Activated naive CD8-positive, alpha-beta T cell (primary cell): ENCODE results near the gene FANCL.
"Not testable (repeated sequence)": the region's sequence is repeated elsewhere in the genome, so short reads cannot be mapped to it uniquely, and the experiment has no call there.

Source experiments
- H3K27ac Mint-ChIP-seq: one replicate; pipeline ENCODE4 v1.8.0; 2021; ENCODE audit warnings: mixed read lengths
- H3K27me3 Mint-ChIP-seq: one replicate; pipeline ENCODE4 v1.8.0; 2021; ENCODE audit warnings: mixed read lengths
- H3K36me3 Mint-ChIP-seq: one replicate; pipeline ENCODE4 v1.8.0; 2021; ENCODE audit warnings: mixed read lengths
- H3K4me1 Mint-ChIP-seq: one replicate; pipeline ENCODE4 v1.8.0; 2021; ENCODE audit warnings: low read depth, mixed read lengths
- H3K4me3 Mint-ChIP-seq: one replicate; pipeline ENCODE4 v1.8.0; 2021; ENCODE audit warnings: mild to moderate bottlenecking, mixed read lengths
- H3K9me3 Mint-ChIP-seq: one replicate; pipeline ENCODE4 v1.8.0; 2021; ENCODE audit warnings: low read depth, mixed read lengths

Gene FANCL

GRCh38 chr2:58228299-58228698 is 12.8 kb downstream of the FANCL start:
- Mint-ChIP-seq H3K9me3 (no peaks in the 10 kb centered on the region), H3K36me3 (peaks cover 5% of the 10 kb centered on the region), H3K27me3 (no peaks in the 10 kb centered on the region), H3K4me3 (no peak overlapping the region), H3K4me1 (no peaks in the 10 kb centered on the region), H3K27ac (no peak overlapping the region)

GRCh38 chr2:58227171-58227917 is 13.8 kb downstream of the FANCL start:
- no peaks in the 10 kb centered on the region for H3K27me3 Mint-ChIP-seq
- no peak overlapping the region for H3K4me3 Mint-ChIP-seq
- no peaks in the 10 kb centered on the region for H3K9me3 Mint-ChIP-seq
- H3K36me3 Mint-ChIP-seq = peaks cover 5% of the 10 kb centered on the region
- no peak overlapping the region for H3K27ac Mint-ChIP-seq
- H3K4me1 Mint-ChIP-seq = no peaks in the 10 kb centered on the region

GRCh38 chr2:58221909-58222308 is 19.2 kb downstream of the FANCL start:
- no peaks in the 10 kb centered on the region for H3K9me3 Mint-ChIP-seq
- no peak overlapping the region for H3K4me3 Mint-ChIP-seq
- H3K27ac Mint-ChIP-seq = no peak overlapping the region
- H3K4me1 Mint-ChIP-seq = no peaks in the 10 kb centered on the region
- H3K36me3 Mint-ChIP-seq = peaks cover 3% of the 10 kb centered on the region
- no peaks in the 10 kb centered on the region for H3K27me3 Mint-ChIP-seq

GRCh38 chr2:58215429-58215828 is 25.7 kb downstream of the FANCL start:
- Mint-ChIP-seq H3K27me3 (no peaks in the 10 kb centered on the region), H3K36me3 (peaks cover 18% of the 10 kb centered on the region), H3K4me3 (no peak overlapping the region), H3K27ac (no peak overlapping the region), H3K9me3 (peaks cover 7% of the 10 kb centered on the region), H3K4me1 (no peaks in the 10 kb centered on the region)

- H3K9me3 Mint-ChIP-seq, H3K27ac Mint-ChIP-seq, H3K27me3 Mint-ChIP-seq, H3K4me3 Mint-ChIP-seq, H3K4me1 Mint-ChIP-seq: not testable (repeated sequence)
- H3K36me3 Mint-ChIP-seq = peaks cover 17% of the 10 kb centered on the region
Measured at GRCh38 chr2:58210951-58211568, 30.1 kb downstream of the FANCL start.

- Mint-ChIP-seq H3K27ac (no peak overlapping the region), H3K4me1 (no peaks in the 10 kb centered on the region), H3K4me3 (no peak overlapping the region), H3K36me3 (peaks cover 16% of the 10 kb centered on the region), H3K27me3 (no peaks in the 10 kb centered on the region), H3K9me3 (peaks cover 10% of the 10 kb centered on the region)
Measured at GRCh38 chr2:58207189-58207588, 33.9 kb downstream of the FANCL start.

GRCh38 chr2:58206785-58207184 is 34.3 kb downstream of the FANCL start:
- Mint-ChIP-seq H3K4me3 (no peak overlapping the region), H3K4me1 (no peaks in the 10 kb centered on the region), H3K27me3 (no peaks in the 10 kb centered on the region), H3K27ac (no peak overlapping the region), H3K9me3 (peaks cover 8% of the 10 kb centered on the region), H3K36me3 (peaks cover 14% of the 10 kb centered on the region)

- H3K4me3 Mint-ChIP-seq = no peak overlapping the region
- H3K9me3 Mint-ChIP-seq = no peaks in the 10 kb centered on the region
- H3K27me3 Mint-ChIP-seq = no peaks in the 10 kb centered on the region
- H3K36me3 Mint-ChIP-seq = peaks cover 3% of the 10 kb centered on the region
- no peaks in the 10 kb centered on the region for H3K4me1 Mint-ChIP-seq
- H3K27ac Mint-ChIP-seq = no peak overlapping the region
Measured at GRCh38 chr2:58204195-58204959, 36.7 kb downstream of the FANCL start.

GRCh38 chr2:58203018-58203417 is 38.1 kb downstream of the FANCL start:
- Mint-ChIP-seq H3K4me3 (no peak overlapping the region), H3K36me3 (peaks cover 3% of the 10 kb centered on the region), H3K4me1 (no peaks in the 10 kb centered on the region), H3K27me3 (no peaks in the 10 kb centered on the region), H3K27ac (no peak overlapping the region), H3K9me3 (no peaks in the 10 kb centered on the region)

- Mint-ChIP-seq H3K27me3 (no peaks in the 10 kb centered on the region), H3K4me3 (no peak overlapping the region), H3K9me3 (no peaks in the 10 kb centered on the region), H3K36me3 (peaks cover 3% of the 10 kb centered on the region), H3K4me1 (no peaks in the 10 kb centered on the region), H3K27ac (no peak overlapping the region)
Measured at GRCh38 chr2:58202404-58202803, 38.7 kb downstream of the FANCL start.

GRCh38 chr2:58197894-58198293 is 43.2 kb downstream of the FANCL start:
- Mint-ChIP-seq H3K4me1 (no peaks in the 10 kb centered on the region), H3K27ac (no peak overlapping the region), H3K36me3 (peaks cover 2% of the 10 kb centered on the region), H3K27me3 (no peaks in the 10 kb centered on the region), H3K4me3 (no peak overlapping the region), H3K9me3 (no peaks in the 10 kb centered on the region)

- Mint-ChIP-seq H3K27ac (no peak overlapping the region), H3K9me3 (no peaks in the 10 kb centered on the region), H3K4me1 (no peaks in the 10 kb centered on the region), H3K36me3 (no peaks in the 10 kb centered on the region), H3K4me3 (no peak overlapping the region), H3K27me3 (no peaks in the 10 kb centered on the region)
Measured at GRCh38 chr2:58195662-58196061, 45.5 kb downstream of the FANCL start.

GRCh38 chr2:58194458-58194857 is 46.7 kb downstream of the FANCL start:
- no peaks in the 10 kb centered on the region for H3K9me3 Mint-ChIP-seq
- no peak overlapping the region for H3K4me3 Mint-ChIP-seq
- no peak overlapping the region for H3K27ac Mint-ChIP-seq
- H3K27me3 Mint-ChIP-seq = no peaks in the 10 kb centered on the region
- H3K4me1 Mint-ChIP-seq = no peaks in the 10 kb centered on the region
- H3K36me3 Mint-ChIP-seq = no peaks in the 10 kb centered on the region

- H3K4me1 Mint-ChIP-seq, H3K9me3 Mint-ChIP-seq, H3K27me3 Mint-ChIP-seq, H3K27ac Mint-ChIP-seq, H3K36me3 Mint-ChIP-seq, H3K4me3 Mint-ChIP-seq: not testable (repeated sequence)
Measured at GRCh38 chr2:58187022-58187421, 54.1 kb downstream of the FANCL start.

GRCh38 chr2:58186501-58186900 is 54.6 kb downstream of the FANCL start:
- Mint-ChIP-seq H3K36me3 (no peaks in the 10 kb centered on the region), H3K27ac (no peak overlapping the region), H3K27me3 (no peaks in the 10 kb centered on the region), H3K4me1 (no peaks in the 10 kb centered on the region), H3K9me3 (no peaks in the 10 kb centered on the region), H3K4me3 (no peak overlapping the region)
